OCI-LY3 (cell line): ENCODE data around the gene SFMBT1.

Experiments used
- CTCF ChIP-seq: fragments of 200-600, 300-600 bp; sonication (generic); IDR thresholded peaks from 2 replicates; pipeline ENCODE4 v1.5.1; 2014; ENCODE audit warnings: antibody characterized with exemption, low read length, low read depth
- EZH2phosphoT487 ChIP-seq: fragments of 200-600 bp; shearing (Covaris generic); IDR thresholded peaks from 2 replicates; pipeline ENCODE4 v1.6.1; 2018; ENCODE audit warnings: antibody characterized with exemption, mixed run types, low read depth

DNA sequence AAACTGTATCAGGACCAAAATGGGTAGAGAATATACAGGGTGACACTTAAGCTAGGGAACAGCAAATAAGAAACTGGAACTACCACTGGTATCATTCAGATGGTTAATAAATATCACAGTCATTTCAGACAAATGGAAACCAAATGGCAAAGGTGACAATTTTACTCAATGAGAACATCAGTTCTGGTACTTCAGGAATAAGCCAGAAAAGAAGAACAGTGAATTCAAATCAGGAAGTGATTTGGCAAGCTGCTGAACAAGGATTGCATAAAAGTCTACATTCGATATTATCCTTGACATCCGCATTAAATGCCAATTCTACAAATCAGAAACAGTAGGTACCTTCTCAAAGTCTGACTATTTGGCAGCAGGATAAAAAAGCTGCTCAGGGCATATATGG lies 125.0 kb downstream of the SFMBT1 start:
- TF ChIP-seq CTCF (no peak), EZH2phosphoT487 (no peak)
